Posterior cingulate gyrus (tissue), 11 donors: ENCODE results near the gene NR2F6.

Experiments
- DNase-seq, 10 donors: peaks; one replicate each; pipeline versions ENCODE4 v3.0.0 to v3.0.0-alpha.2; 2020 to 2021; ENCODE audit warnings: mixed read lengths in 3 of 10
- intact Hi-C: fragments of 100-400 bp; cut with DNase I; formaldehyde crosslinking; loops from one replicate; pipeline ENCODE4 v1.15.1; 2023

NR2F6 gene

GRCh38 chr19:17185590-17185989 is 60.1 kb downstream of the NR2F6 start:
- intact Hi-C loops, result no loop called here
- no peak for DNase-seq

DNA sequence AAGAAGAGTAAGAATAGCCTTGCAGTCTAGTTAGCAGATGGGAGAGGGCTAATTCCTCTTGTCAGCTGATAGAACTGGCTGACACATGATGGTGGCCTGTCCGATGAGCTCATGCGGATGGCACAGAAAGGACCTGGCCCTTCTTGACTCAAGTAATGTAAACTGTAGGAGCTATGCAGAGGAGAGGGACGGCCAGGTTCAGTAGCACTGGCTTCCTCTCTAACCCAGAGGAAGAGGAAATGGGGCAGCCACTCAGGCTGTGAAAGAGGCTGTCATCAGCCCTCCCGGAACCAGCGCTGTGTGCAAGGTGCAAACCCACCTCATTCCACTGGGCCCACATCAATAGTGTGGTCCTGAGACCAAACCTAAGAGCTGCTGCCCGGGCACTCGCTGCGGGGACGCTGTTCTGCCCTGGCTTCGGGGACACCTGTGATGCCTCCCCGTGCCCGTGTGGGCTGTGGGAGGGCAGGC is 61.3 kb downstream of the NR2F6 start:
- intact Hi-C loops, result no loop called here
- DNase-seq, result no peak

GRCh38 chr19:17183858-17184321 is 61.8 kb downstream of the NR2F6 start:
- no peak for DNase-seq
- intact Hi-C loops, result no loop called here

- intact Hi-C loops, result no loop called here
- DNase-seq, result no peak
Measured at GRCh38 chr19:17183271-17183761, 62.4 kb downstream of the NR2F6 start.
